Dermis blood vessel endothelial cell (primary cell): Measurements from ENCODE around the gene RGS2. TPM values are rescaled to one million over a fixed set of nuclear protein-coding genes. Genes with fewer than 3 reads are reported as not detected.

ENCODE experiments used
- DNase-seq: peaks from one replicate; pipeline ENCODE4 v3.0.0; 2010
- total RNA-seq: library from RNA; depleted of rRNA; stranded (reverse); fragments of >200 nt; gene quantifications from 2 replicates; pipeline ENCODE4 v1.2.3, GENCODE V29; 2014

Gene RGS2
- total RNA-seq, 1 donor from 2014 or later = 5.1 TPM

DNA sequence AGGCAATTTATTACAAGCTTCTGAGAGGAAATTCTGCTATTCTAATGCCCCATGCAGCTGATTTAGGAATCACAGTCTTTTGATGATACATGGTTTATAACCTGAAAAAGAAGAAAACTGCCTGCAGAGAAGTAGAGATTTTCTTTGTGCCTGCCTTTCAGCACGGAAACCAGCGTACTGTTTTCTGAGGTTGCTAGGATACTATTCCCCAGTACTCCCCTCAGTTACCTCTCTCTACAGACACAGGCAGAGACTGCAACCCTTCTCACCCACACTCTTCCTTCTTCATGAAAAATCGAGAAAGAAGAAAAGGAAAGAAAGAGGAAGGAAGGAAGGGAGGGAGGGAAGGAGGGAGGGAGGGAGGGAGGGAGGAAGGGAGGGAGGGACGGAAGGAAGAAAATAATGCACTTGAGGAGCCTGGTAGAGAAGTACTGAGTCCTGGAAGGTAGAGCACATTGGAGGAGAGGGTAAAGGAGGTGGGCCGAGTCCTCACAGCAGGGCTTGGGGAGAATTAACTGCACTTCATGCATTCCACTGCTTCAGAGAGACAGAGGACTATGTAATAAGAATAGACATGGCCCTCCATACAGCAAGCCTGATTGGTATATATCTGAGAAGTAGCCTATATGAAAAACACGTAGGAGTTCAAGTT lies 21.9 kb downstream of the RGS2 start:
- no peak for DNase-seq

DNA sequence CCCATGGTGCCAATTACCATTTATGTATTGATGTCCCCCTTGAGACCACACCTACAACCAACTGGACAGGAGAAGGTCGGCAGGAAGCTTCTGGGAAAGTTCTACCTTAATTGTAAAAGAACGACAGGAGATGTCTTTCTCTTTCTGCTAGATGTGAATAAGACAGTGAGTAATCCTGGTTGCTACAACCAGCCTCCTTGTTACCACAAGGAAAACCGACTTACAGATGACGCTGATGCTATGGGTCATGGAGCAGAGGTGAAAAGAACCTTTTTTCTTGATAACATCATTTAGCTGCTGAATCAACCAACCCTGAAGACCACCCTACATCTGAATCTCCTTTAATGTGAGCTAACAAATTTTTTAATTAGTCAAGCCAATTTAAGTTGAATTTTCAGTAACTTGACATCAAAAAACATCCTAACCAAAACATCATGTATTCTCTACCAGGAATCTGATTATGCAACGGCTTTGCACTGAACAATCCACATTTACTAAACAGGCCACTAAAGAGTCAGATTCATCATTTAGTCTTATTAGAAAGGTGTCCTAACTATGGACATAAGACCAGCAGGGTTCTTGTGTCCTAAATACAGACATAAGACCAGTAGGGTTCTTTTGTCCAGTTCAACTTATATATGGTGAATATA lies 23.0 kb downstream of the RGS2 start:
- no peak for DNase-seq

DNA sequence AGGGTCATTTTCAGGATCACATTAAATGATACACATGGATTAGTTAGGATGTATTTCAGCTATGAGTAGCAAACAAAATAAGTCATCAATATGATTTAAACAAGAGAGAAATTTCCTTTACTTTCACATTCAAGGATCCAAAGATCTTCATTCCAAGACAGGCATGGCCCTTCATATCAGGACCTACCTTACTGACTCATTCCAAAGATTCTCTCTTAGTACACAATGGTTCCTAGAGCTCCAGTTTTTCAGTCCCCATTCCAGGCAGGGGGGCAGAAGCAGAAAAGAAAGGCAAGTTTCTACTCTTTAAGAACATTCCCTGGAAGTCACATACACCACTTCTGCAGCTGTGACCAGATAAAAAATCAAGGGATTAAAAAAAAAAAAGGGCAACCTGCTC lies 23.7 kb downstream of the RGS2 start:
- DNase-seq = no peak

DNA sequence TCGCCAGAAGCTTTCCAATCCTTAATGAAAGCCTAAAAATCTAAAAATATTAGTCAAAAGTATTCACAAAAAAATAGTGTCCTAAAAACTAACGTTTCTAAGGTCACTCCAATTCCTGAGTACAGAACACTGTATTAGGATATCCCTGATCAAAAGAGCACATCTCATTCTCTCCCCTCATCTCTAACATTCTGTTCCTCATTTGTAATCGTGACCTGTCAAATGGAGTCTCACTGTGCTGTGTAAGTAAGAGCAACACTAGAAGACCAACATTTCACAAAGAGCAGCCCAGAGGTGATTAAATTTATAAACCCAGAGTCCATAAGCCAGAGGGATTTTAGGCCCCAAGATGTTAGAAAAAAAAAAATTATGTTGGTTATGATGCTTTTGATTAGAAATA lies 26.3 kb downstream of the RGS2 start:
- no peak for DNase-seq

DNA sequence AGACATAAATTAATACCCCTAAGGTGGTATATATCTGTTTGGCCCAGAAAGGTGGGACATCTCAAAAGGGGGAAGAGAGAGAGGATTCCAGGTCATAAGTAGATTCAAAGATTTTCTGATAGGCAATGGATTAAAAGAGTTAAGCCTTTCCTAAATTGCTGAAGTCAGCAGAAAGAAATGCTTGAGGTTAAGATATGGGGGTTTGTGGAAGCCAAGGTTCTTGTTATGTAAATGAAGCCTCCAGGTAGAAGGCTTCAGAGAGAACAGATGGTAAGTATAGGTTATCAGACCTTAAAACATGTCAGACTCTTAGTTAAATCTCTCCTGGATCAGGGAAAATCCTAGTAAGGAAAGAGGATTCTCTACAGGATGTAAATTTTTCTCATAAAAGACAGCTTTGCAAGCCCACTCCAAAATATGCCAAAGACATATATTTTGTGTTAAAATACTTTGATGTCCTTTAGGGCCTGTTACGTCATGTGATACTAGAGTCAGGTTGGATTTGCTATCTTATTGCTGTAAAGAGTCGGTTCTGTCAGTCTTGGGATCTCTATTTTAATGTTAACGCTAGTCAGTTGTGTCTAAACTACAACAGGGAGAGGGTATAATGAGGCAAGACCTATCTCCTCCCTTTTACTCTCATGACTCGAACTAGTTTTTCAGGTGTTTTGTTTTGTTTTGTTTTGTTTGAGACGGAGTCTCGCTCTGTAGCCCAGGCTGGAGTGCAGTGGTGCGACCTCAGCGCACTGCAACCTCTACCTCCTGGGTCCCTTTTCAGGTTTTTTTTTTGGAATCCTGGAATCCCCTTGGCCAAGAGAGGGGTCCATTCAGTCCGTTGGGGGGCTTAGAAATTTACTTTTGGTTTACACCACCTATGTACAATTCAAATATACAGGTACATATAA lies 30.6 kb downstream of the RGS2 start:
- no peak for DNase-seq

DNA sequence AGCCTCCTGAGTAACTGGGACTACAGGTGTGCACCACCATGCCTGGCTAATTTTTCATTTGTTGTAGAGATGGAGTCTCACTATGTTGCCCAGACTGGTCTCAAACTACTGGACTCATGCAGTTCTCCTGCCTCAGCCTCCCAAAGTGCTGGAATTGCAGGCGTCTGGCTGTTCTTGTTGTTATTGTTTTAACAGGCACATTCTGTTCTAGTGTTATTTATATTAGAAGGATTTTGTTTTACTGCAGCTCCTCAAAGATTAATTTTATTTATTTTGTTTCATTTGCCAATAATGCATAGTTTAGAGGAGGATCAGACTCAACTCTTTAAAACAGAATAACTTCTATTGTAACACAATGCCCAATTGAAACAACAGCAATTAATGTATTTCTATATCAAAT lies 35.5 kb downstream of the RGS2 start:
- no peak for DNase-seq

DNA sequence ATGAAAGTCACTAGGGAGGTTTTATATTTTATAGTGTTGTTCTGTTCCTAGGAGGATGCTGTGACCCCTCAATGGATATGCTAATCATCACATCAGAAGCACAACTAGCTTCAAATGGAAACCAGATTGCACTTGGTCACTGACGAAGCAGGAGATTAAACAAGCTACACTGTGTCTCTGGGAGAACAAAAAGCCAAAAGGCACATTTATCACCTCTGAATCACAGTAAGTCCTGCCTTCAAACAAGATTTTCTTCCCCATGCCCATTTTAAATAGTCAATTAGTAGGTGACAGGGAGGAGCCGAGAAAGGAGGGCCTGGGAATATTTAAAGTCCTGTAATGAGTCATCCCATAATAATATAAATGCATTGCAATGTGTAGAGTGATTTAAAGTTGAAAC lies 38.1 kb downstream of the RGS2 start:
- no peak for DNase-seq

DNA sequence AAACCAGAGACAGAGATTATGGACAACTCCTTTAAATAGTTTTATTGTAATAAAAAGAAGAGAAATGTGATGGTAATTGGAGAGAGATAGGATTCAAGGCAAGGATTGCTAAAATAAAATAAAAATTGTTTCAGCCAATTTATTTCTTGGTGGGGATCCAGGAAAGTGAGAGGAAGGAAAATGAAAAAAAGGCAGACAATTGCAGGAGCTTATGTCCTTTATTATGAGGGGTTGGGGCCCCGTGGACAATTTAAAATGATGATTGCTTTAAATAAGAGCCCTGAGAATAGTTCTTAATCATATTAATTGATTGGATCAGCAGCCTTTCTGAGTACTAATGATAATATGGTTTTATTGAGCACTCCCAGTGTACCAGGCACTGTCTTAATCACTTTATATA lies 40.2 kb downstream of the RGS2 start:
- DNase-seq = no peak

DNA sequence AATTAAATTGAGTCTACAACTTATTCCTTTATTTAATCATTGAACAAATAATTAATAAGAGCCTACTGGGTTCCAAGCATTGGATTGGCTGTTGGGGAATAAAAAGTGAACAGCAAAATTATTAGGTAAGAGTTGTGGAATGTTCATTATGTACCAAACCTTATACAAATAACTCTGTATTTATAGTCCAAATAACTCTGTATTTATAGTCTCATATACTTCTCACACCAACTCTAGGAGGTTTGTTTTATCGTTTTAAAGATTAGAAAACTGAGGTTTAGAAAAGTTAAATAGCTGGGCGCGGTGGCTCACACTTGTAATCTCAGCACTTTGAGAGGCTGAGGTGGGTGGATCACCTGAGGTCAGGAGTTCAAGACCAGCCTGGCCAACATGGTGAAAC lies 40.6 kb downstream of the RGS2 start:
- no peak for DNase-seq

DNA sequence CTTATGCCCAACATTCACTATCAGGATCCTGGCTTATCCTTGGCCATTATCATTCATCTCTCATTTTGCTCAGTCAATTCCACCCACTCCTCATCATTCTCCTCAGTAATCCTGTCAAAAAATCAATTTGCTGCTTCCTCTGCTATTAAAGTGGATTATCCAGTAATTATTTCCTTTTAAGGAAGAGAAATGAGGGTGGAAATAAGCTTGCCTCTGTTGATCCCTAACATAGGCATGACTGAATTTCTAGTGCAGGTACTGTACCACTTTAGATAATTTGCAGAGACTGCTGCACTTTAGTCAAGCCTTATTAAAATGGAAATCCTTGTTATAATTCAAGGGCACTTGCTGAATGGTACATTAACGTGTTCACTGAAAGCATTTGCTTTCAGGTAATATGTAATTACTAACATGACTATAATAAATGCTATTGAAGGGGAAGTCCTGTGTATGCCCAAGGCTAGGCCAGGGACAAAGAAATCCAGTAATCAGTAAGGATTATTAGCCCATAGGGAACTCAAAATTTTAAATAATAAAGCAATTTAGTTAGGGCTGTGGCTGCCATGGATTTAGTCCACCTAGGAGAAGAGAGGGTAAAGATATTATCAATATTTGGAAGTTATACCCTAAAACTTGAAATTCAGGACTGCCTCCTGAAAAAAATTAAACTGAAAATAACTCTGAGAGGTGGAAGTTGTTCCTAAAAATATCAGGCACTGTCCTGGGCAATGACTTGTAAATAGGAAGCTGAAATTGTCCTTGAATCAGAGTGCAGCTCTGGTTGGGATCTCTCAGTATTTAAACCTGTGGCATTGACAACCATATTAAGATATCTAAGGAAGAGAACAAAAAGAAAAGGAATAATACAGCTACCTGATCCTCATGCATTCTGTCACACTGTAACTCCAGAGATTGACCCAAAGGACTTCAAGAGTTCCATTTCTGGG lies 43.4 kb downstream of the RGS2 start:
- no peak for DNase-seq

DNA sequence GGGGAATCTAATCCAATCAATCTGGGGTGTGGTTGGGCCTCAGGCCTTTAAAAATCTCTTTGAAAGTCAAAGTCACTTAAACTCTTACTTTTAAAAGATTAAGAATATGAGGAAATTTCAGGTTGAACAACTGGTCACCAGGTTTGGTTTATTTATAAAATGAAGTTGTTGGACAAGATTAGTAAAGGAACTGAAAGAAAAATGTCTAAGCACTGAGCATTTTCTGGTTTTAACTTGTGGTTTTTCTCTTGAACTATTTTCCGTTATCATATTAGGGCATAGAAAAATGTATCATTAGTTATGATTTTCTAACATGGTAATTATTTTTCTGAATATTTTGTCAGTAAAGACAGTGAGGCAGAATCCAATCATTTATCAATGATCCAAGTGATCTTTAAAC lies 49.6 kb downstream of the RGS2 start:
- no peak for DNase-seq

DNA sequence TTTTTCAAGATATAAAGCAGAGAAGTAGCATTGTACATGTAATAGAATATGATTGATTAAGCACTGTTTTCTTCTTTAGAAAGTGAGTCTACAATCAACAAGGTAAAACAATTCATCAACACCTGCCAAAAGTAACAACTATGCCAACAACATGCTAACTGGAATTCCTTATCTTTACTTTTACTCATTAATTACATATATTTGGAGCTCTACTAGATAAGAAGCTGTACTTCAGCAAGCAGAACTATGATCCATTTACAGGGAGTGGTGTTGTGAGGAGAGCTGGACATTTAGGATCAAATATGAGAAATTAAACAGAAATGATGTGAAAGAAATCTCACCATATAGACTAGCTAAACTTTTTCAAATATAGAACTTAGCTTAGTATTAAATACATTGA lies 51.0 kb downstream of the RGS2 start:
- no peak for DNase-seq

DNA sequence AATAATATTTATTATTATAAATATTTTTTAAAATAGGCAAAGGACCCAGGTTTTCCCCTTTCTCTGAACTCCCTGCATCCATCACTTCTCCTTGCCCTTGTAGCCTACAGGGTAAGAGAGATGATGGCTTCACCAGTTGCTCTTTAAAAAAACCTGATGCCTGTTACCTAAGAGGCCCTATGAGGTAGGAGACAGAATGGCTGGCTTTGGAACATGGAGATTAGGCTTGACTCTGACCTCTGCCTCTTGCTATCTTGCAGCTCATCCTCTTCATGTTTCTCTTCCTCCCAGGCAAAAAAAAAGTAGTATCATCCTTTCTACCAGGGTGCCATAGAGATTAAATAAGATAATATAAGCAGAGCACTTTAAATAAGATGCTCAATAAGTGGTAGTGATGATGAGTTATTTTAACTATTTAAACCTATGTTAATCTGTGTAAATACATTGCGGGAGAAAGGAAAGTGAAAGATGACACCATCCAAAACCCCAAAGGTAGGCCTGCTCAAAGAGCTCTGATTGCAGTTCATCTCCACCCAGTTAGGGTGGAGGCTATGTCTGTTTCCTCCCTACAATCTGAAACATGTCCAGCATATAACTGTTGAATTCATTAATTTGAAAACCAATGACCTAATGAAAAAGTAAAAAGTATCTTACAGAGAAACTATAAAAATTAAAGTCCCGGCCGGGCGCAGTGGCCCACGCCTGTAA lies 51.8 kb downstream of the RGS2 start:
- no peak for DNase-seq

DNA sequence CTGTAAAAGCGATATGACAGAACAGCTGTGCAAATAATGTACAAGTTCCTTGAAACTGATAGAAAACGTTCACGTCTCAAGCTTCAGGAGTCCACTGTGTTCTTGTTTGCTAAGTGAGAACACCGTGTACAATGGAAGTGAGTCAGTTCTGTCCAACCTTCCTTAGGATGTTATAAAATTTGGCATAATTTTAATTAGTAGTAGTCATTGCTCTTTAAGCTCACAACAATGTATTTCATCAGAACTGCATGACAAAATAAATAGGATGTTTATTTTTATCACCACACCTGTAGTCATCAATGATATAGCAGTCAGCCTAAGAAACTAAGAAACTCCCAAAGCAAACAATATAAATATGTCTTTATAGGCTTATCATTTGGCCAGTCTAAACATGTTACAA lies 53.0 kb downstream of the RGS2 start:
- DNase-seq = no peak

Other genes with a start within 250 kb of the RGS2 start
- gene RGS1, start 233.3 kb upstream of the RGS2 start, total RNA-seq = not detected in 2 replicates
- not detected in 2 replicates for gene RGS13, start 172.9 kb upstream of the RGS2 start, total RNA-seq